ENCODE data around the gene ANKRD33B. TPM values are rescaled to one million over a fixed set of nuclear protein-coding genes. Genes with fewer than 3 reads are reported as not detected.

Gene ANKRD33B
- total and polyA plus RNA-seq, 2 experiments from 2014 or later = 2.9 to 15.4 TPM

- Histone ChIP-seq H3K79me2 (replicated peaks; ENCODE audit: insufficient read depth) (no peaks in the 10 kb centered on the region), H3K9me2 (ENCODE audit: insufficient read depth) (no peaks in the 10 kb centered on the region), H2AFZ (no peak overlapping the region), H4K20me1 (replicated peaks; ENCODE audit: insufficient read depth) (no peaks in the 10 kb centered on the region; the same call in 1 of the 2 replicates), H3K4me1 (ENCODE audit: insufficient read depth) (no peaks in the 10 kb centered on the region), H3F3A (replicated peaks; ENCODE audit: low read depth) (no peaks in the 10 kb centered on the region), H3K4me3 (no peak overlapping the region), H3K4me2 (no peak overlapping the region), H3K36me3 (ENCODE audit: insufficient read depth) (no peaks in the 10 kb centered on the region), H3K27me3 (ENCODE audit: insufficient read depth) (no peaks in the 10 kb centered on the region), H3K27ac (ENCODE audit: low read depth) (no peak overlapping the region)
- no peak overlapping the region for H3K4me3 Mint-ChIP-seq
- TF ChIP-seq JUNB (IDR thresholded peaks at IDR 0.05; ENCODE audit: unreplicated experiment) (no peak), ZNF114 (CRISPR knock-in tag; IDR thresholded peaks at IDR 0.05) (no peak), ZNF331 (CRISPR knock-in tag; IDR thresholded peaks at IDR 0.05; ENCODE audit: low read depth) (no peak), EZH2 (IDR thresholded peaks at IDR 0.05; ENCODE audit: low read depth, unreplicated experiment) (no peak), EZH2phosphoT487 (IDR thresholded peaks at IDR 0.05; ENCODE audit: unreplicated experiment) (no peak), NANOG (IDR thresholded peaks at IDR 0.05; ENCODE audit: borderline replicate concordance) (no peak), ETS1 (IDR thresholded peaks at IDR 0.05) (no peak), POLR2AphosphoS5 (IDR thresholded peaks at IDR 0.05; ENCODE audit: low read depth) (no peak)
- no peak overlapping the region; the same call in 1 of the 2 replicates for H3K27ac Mint-ChIP-seq
- peaks cover 3% of the 10 kb centered on the region; the same call in 1 of the 3 replicates for H3K36me3 Mint-ChIP-seq (ENCODE audit: low read depth)
- peaks cover 2% of the 10 kb centered on the region; the same call in 1 of the 3 replicates for H3K4me1 Mint-ChIP-seq
- H3K9me3 Mint-ChIP-seq = peaks cover 5% of the 10 kb centered on the region
- DNase-seq (ENCODE audit: low spot score) = no peak
- no peaks in the 10 kb centered on the region for H3K27me3 Mint-ChIP-seq (ENCODE audit: insufficient read depth, low read depth, poor library complexity)
- no peak for ATAC-seq
These were observed 55.8 kb downstream of the ANKRD33B start for GRCh38 chr5:10619649-10620048.

DNA sequence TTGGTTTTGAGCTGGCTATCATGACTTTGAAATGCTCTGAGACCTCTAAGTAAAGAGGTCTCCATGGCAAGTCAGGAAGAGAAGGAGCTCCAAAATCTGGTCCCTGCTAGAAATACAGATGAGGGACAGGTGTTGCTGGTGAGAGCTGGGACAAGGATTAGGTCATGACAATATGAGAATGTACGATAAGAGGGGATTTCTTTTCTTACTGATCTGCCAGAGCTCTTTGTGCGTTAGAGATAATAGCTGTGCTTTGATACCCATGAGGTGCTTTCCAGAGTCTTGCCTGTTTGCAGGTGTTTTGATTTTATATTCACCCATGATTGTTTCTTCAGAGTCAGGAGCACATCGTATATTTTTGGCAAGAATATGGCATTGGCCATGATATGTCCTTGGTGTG, 56.5 kb downstream of the ANKRD33B start:
- TF ChIP-seq JUNB (IDR thresholded peaks at IDR 0.05; ENCODE audit: unreplicated experiment) = no peak
- TF ChIP-seq, protein P1, sequence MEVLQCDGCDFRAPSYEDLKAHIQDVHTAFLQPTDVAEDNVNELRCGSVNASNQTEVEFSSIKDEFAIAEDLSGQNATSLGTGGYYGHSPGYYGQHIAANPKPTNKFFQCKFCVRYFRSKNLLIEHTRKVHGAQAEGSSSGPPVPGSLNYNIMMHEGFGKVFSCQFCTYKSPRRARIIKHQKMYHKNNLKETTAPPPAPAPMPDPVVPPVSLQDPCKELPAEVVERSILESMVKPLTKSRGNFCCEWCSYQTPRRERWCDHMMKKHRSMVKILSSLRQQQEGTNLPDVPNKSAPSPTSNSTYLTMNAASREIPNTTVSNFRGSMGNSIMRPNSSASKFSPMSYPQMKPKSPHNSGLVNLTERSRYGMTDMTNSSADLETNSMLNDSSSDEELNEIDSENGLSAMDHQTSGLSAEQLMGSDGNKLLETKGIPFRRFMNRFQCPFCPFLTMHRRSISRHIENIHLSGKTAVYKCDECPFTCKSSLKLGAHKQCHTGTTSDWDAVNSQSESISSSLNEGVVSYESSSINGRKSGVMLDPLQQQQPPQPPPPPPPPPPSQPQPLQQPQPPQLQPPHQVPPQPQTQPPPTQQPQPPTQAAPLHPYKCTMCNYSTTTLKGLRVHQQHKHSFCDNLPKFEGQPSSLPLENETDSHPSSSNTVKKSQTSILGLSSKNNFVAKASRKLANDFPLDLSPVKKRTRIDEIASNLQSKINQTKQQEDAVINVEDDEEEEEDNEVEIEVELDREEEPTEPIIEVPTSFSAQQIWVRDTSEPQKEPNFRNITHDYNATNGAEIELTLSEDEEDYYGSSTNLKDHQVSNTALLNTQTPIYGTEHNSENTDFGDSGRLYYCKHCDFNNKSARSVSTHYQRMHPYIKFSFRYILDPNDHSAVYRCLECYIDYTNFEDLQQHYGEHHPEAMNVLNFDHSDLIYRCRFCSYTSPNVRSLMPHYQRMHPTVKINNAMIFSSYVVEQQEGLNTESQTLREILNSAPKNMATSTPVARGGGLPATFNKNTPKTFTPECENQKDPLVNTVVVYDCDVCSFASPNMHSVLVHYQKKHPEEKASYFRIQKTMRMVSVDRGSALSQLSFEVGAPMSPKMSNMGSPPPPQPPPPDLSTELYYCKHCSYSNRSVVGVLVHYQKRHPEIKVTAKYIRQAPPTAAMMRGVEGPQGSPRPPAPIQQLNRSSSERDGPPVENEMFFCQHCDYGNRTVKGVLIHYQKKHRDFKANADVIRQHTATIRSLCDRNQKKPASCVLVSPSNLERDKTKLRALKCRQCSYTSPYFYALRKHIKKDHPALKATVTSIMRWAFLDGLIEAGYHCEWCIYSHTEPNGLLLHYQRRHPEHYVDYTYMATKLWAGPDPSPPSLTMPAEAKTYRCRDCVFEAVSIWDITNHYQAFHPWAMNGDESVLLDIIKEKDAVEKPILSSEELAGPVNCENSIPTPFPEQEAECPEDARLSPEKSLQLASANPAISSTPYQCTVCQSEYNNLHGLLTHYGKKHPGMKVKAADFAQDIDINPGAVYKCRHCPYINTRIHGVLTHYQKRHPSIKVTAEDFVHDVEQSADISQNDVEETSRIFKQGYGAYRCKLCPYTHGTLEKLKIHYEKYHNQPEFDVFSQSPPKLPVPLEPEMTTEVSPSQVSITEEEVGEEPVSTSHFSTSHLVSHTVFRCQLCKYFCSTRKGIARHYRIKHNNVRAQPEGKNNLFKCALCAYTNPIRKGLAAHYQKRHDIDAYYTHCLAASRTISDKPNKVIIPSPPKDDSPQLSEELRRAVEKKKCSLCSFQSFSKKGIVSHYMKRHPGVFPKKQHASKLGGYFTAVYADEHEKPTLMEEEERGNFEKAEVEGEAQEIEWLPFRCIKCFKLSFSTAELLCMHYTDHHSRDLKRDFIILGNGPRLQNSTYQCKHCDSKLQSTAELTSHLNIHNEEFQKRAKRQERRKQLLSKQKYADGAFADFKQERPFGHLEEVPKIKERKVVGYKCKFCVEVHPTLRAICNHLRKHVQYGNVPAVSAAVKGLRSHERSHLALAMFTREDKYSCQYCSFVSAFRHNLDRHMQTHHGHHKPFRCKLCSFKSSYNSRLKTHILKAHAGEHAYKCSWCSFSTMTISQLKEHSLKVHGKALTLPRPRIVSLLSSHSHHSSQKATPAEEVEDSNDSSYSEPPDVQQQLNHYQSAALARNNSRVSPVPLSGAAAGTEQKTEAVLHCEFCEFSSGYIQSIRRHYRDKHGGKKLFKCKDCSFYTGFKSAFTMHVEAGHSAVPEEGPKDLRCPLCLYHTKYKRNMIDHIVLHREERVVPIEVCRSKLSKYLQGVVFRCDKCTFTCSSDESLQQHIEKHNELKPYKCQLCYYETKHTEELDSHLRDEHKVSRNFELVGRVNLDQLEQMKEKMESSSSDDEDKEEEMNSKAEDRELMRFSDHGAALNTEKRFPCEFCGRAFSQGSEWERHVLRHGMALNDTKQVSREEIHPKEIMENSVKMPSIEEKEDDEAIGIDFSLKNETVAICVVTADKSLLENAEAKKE (CRISPR knock-in tag; IDR thresholded peaks at IDR 0.05) = no peak
- no peak for TF ChIP-seq POLR2AphosphoS5 (IDR thresholded peaks at IDR 0.05; ENCODE audit: low read depth)
- TF ChIP-seq ZNF331 (CRISPR knock-in tag; IDR thresholded peaks at IDR 0.05; ENCODE audit: low read depth) = no peak
- TF ChIP-seq EZH2 (IDR thresholded peaks at IDR 0.05; ENCODE audit: low read depth, unreplicated experiment) = no peak
- ATAC-seq = no peak
- H3K36me3 ChIP-seq (ENCODE audit: insufficient read depth) = no peaks in the 10 kb centered on the region

More for the DNA sequence above, 56.5 kb downstream of the ANKRD33B start:
- no peaks in the 10 kb centered on the region for H3K9me2 ChIP-seq (ENCODE audit: insufficient read depth)
- DNase-seq (ENCODE audit: low spot score) = no peak
- peaks cover 3% of the 10 kb centered on the region; the same call in 1 of the 3 replicates for H3K4me1 Mint-ChIP-seq
- no peak overlapping the region for H2AFZ ChIP-seq
- H4K20me1 ChIP-seq (replicated peaks; ENCODE audit: insufficient read depth) = no peaks in the 10 kb centered on the region
- no peak overlapping the region for H3K4me3 Mint-ChIP-seq
- H3K79me2 ChIP-seq (replicated peaks; ENCODE audit: insufficient read depth) = no peaks in the 10 kb centered on the region
- H3K27me3 Mint-ChIP-seq (ENCODE audit: insufficient read depth, low read depth, poor library complexity) = no peaks in the 10 kb centered on the region
- H3K4me3 ChIP-seq = no peak overlapping the region
- H3K4me2 ChIP-seq = no peak overlapping the region
- H3K4me1 ChIP-seq (ENCODE audit: insufficient read depth) = no peaks in the 10 kb centered on the region
- H3K27ac ChIP-seq (ENCODE audit: low read depth) = no peak overlapping the region
- no peaks in the 10 kb centered on the region for H3F3A ChIP-seq (replicated peaks; ENCODE audit: low read depth)
- H3K27ac Mint-ChIP-seq = no peak overlapping the region
- peaks cover 3% of the 10 kb centered on the region; the same call in 1 of the 3 replicates for H3K36me3 Mint-ChIP-seq (ENCODE audit: low read depth)
- peaks cover 5% of the 10 kb centered on the region for H3K9me3 Mint-ChIP-seq
- H3K27me3 ChIP-seq (ENCODE audit: insufficient read depth) = no peaks in the 10 kb centered on the region

Data from GM23338 (cell line).